ENCODE data around the gene TIMP4.

The TIMP4 gene

GRCh38 chr3:12186046-12186445 lies 27.3 kb upstream of the TIMP4 start:
- DNase-seq (ENCODE audit: low read depth in 1 of 2, low spot score in 1 of 2), result no peak

GRCh38 chr3:12185172-12185710 lies 26.5 kb upstream of the TIMP4 start:
- no peak for DNase-seq (ENCODE audit: low read depth in 1 of 2, low spot score in 1 of 2)

- no peak for DNase-seq (ENCODE audit: low read depth in 1 of 2, low spot score in 1 of 2)
Observed at GRCh38 chr3:12184541-12184940, 25.8 kb upstream of the TIMP4 start.

- DNase-seq (ENCODE audit: low read depth in 1 of 2, low spot score in 1 of 2), result no peak
Observed at GRCh38 chr3:12182687-12183441, 24.2 kb upstream of the TIMP4 start.

GRCh38 chr3:12181806-12182205 lies 23.1 kb upstream of the TIMP4 start:
- no peak for DNase-seq (ENCODE audit: low read depth in 1 of 2, low spot score in 1 of 2)

- DNase-seq (ENCODE audit: low read depth in 1 of 2, low spot score in 1 of 2), result no peak
Observed at GRCh38 chr3:12181301-12181700, 22.6 kb upstream of the TIMP4 start.

- no peak for DNase-seq (ENCODE audit: low read depth in 1 of 2, low spot score in 1 of 2)
Observed at GRCh38 chr3:12180631-12181030, 21.9 kb upstream of the TIMP4 start.

GRCh38 chr3:12180218-12180617 lies 21.5 kb upstream of the TIMP4 start:
- DNase-seq (ENCODE audit: low read depth in 1 of 2, low spot score in 1 of 2), result no peak

- DNase-seq (ENCODE audit: low read depth in 1 of 2, low spot score in 1 of 2), result no peak
Observed at GRCh38 chr3:12179441-12179840, 20.7 kb upstream of the TIMP4 start.

- DNase-seq (ENCODE audit: low read depth in 1 of 2, low spot score in 1 of 2), result no peak
Observed at GRCh38 chr3:12178091-12178820, 19.5 kb upstream of the TIMP4 start.

- no peak for DNase-seq (ENCODE audit: low read depth in 1 of 2, low spot score in 1 of 2)
Observed at GRCh38 chr3:12177126-12177525, 18.4 kb upstream of the TIMP4 start.

- DNase-seq (ENCODE audit: low read depth in 1 of 2, low spot score in 1 of 2), result no peak
Observed at GRCh38 chr3:12175844-12176453, 17.2 kb upstream of the TIMP4 start.

- no peak for DNase-seq (ENCODE audit: low read depth in 1 of 2, low spot score in 1 of 2)
Observed at GRCh38 chr3:12175137-12175593, 16.5 kb upstream of the TIMP4 start.

GRCh38 chr3:12170207-12170606 lies 11.5 kb upstream of the TIMP4 start:
- DNase-seq (ENCODE audit: low read depth in 1 of 2, low spot score in 1 of 2), result no peak

- DNase-seq (ENCODE audit: low read depth in 1 of 2, low spot score in 1 of 2), result no peak
Observed at GRCh38 chr3:12165909-12166308, 7.2 kb upstream of the TIMP4 start.

GRCh38 chr3:12159227-12159601 lies 502 bp upstream of the TIMP4 start:
- no peak for DNase-seq (ENCODE audit: low read depth in 1 of 2, low spot score in 1 of 2)

GRCh38 chr3:12157026-12157425 lies 1.7 kb downstream of the TIMP4 start:
- no peak for DNase-seq (ENCODE audit: low read depth in 1 of 2, low spot score in 1 of 2)

- DNase-seq (ENCODE audit: low read depth in 1 of 2, low spot score in 1 of 2), result no peak
Observed at GRCh38 chr3:12155828-12156227, 2.9 kb downstream of the TIMP4 start.

GRCh38 chr3:12155264-12155663 lies 3.4 kb downstream of the TIMP4 start:
- no peak for DNase-seq (ENCODE audit: low read depth in 1 of 2, low spot score in 1 of 2)

GRCh38 chr3:12154151-12154550 lies 4.6 kb downstream of the TIMP4 start:
- no peak for DNase-seq (ENCODE audit: low read depth in 1 of 2, low spot score in 1 of 2)

GRCh38 chr3:12150112-12150511 lies 8.6 kb downstream of the TIMP4 start:
- DNase-seq (ENCODE audit: low read depth in 1 of 2, low spot score in 1 of 2), result no peak

- DNase-seq (ENCODE audit: low read depth in 1 of 2, low spot score in 1 of 2), result no peak
Observed at GRCh38 chr3:12149029-12149428, 9.7 kb downstream of the TIMP4 start.

Data from activated T-helper 1 cell treated with anti-CD3 and anti-CD28 coated beads, Interleukin-2, amount 50 U/mL, for 16 hours (primary cell).